SK-N-SH (cell line): ENCODE data around the gene TFCP2L1.
"Not testable (repeated sequence)": the region's sequence is repeated elsewhere in the genome, so short reads cannot be mapped to it uniquely, and the experiment has no call there.

Experiments used
- CTCF ChIP-seq: fragments of 200-600 bp; sonication (generic); IDR thresholded peaks from 2 replicates; pipeline ENCODE4 v1.6.1; 2017; ENCODE audit warnings: antibody characterized with exemption, mild to moderate bottlenecking, moderate library complexity
- RCOR1 ChIP-seq: fragments of 150-350 bp; IDR thresholded peaks from 2 replicates; pipeline ENCODE4 v1.6.1; 2017; ENCODE audit warnings: antibody characterized with exemption, low read length
- SIN3A ChIP-seq: IDR thresholded peaks from 2 replicates; pipeline ENCODE4 v1.6.1; 2012; ENCODE audit warnings: low read depth, mild to moderate bottlenecking, low read length, moderate library complexity, borderline replicate concordance
- TAF1 ChIP-seq: IDR thresholded peaks from 2 replicates; pipeline ENCODE4 v1.6.1; 2012; ENCODE audit warnings: low read depth, mild to moderate bottlenecking, low read length, moderate library complexity, borderline replicate concordance
- TCF12 ChIP-seq: IDR thresholded peaks from 2 replicates; pipeline ENCODE4 v1.4.0; 2012
- TEAD4 ChIP-seq: IDR thresholded peaks from 2 replicates; pipeline ENCODE4 v1.4.0; 2012; ENCODE audit warnings: mild to moderate bottlenecking, borderline replicate concordance; ENCODE audit not compliant: insufficient read depth

- TF ChIP-seq TAF1, RCOR1, CTCF, TEAD4, SIN3A, TCF12: not testable (repeated sequence)
Observed at GRCh38 chr2:121313701-121314100, 28.7 kb upstream of the TFCP2L1 start.
